ENCODE data around the gene GANAB. TPM values are rescaled to one million over a fixed set of nuclear protein-coding genes. Genes with fewer than 3 reads are reported as not detected.
A peak's percentile ranks its signal among the peaks of the same experiment; 100 is the strongest.

Gene GANAB
- total and polyA plus RNA-seq, 2 of the 13 experiments (the other 11 are each of a cell fraction or from before 2014, with no cell fraction given): 99.5 to 234 TPM

GRCh38 chr11:62645946-62646824 lies at the start of gene GANAB (continued):
- TF ChIP-seq, protein P1, sequence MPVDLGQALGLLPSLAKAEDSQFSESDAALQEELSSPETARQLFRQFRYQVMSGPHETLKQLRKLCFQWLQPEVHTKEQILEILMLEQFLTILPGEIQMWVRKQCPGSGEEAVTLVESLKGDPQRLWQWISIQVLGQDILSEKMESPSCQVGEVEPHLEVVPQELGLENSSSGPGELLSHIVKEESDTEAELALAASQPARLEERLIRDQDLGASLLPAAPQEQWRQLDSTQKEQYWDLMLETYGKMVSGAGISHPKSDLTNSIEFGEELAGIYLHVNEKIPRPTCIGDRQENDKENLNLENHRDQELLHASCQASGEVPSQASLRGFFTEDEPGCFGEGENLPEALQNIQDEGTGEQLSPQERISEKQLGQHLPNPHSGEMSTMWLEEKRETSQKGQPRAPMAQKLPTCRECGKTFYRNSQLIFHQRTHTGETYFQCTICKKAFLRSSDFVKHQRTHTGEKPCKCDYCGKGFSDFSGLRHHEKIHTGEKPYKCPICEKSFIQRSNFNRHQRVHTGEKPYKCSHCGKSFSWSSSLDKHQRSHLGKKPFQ (CRISPR knock-in tag; IDR thresholded peaks at IDR 0.05; ENCODE audit: insufficient replicate concordance): no peak
- TF ChIP-seq NCOR1 (IDR thresholded peaks at IDR 0.05; ENCODE audit: borderline replicate concordance, low read length): no peak
- TF ChIP-seq ZNF281 (CRISPR knock-in tag; IDR thresholded peaks at IDR 0.05; ENCODE audit: borderline replicate concordance): 0 out of 2 replicates have a peak, but pooled peaks have one; percentile 13
- no peak for TF ChIP-seq ZNF230 (CRISPR knock-in tag; IDR thresholded peaks at IDR 0.05)
- 0 out of 2 replicates have a peak, but pooled peaks have one; percentile 48 for TF ChIP-seq PITX1 (CRISPR knock-in tag; IDR thresholded peaks at IDR 0.05)
- TF ChIP-seq GTF2F1 (IDR thresholded peaks at IDR 0.05; ENCODE audit: low read length): no peak
- no peak for TF ChIP-seq ZNF7 (CRISPR knock-in tag; IDR thresholded peaks at IDR 0.05)
- TF ChIP-seq ZNF788 (CRISPR knock-in tag; IDR thresholded peaks at IDR 0.05; ENCODE audit: borderline replicate concordance): no peak
- no peak for TF ChIP-seq ZNF20 (CRISPR knock-in tag; IDR thresholded peaks at IDR 0.05)
- no peak for TF ChIP-seq TBP (CRISPR knock-in tag; IDR thresholded peaks at IDR 0.05)
- TF ChIP-seq SMC3 (IDR thresholded peaks at IDR 0.05; ENCODE audit: low read length): no peak
- no peak for TF ChIP-seq DMTF1 (CRISPR knock-in tag; IDR thresholded peaks at IDR 0.05)
- TF ChIP-seq CHD4 (IDR thresholded peaks at IDR 0.05; ENCODE audit: borderline replicate concordance, low read length): no peak
- TF ChIP-seq CSRNP1 (CRISPR knock-in tag; IDR thresholded peaks at IDR 0.05): peak; percentile 81; the same call in 1 of the 2 replicates
- no peak for TF ChIP-seq RNF219 (CRISPR knock-in tag; IDR thresholded peaks at IDR 0.05)
- no peak for TF ChIP-seq ZNF605 (CRISPR knock-in tag; IDR thresholded peaks at IDR 0.05)
- TF ChIP-seq ZNF224 (CRISPR knock-in tag; IDR thresholded peaks at IDR 0.05): no peak
- TF ChIP-seq XBP1 (CRISPR knock-in tag; IDR thresholded peaks at IDR 0.05): peak; percentile 87; the same call in 1 of the 2 replicates
